ENCODE measurements around the gene MCCD1. TPM values are rescaled to one million over a fixed set of nuclear protein-coding genes. Genes with fewer than 3 reads are reported as not detected.
A peak's percentile ranks its signal among the peaks of the same experiment; 100 is the strongest.
"Not testable (repeated sequence)": the region's sequence is repeated elsewhere in the genome, so short reads cannot be mapped to it uniquely, and the experiment has no call there.

Gene MCCD1
- total RNA-seq, 2 experiments from 2014 or later = not detected

GRCh38 chr6:31489086-31489485 lies 39.7 kb upstream of the MCCD1 start:
- POLR2A ChIA-PET = interaction anchor here (0.6 to 1.2 kb wide), 2 partner anchors 10 to 52 kb away, joined by 3 read pairs; partner anchors contain the start of gene DDX39B
- Mint-ChIP-seq H3K27ac (no peak overlapping the region), H3K27me3 (no peaks in the 10 kb centered on the region), H3K4me3 (no peak overlapping the region), H3K4me1 (ENCODE audit: low read depth) (peaks cover 14% of the 10 kb centered on the region), H3K9me3 (no peaks in the 10 kb centered on the region), H3K36me3 (ENCODE audit: low read depth) (no peaks in the 10 kb centered on the region)
- CTCF ChIA-PET = no interaction called here
- H3K36me3 ChIP-seq (ENCODE audit: insufficient read depth, low read length) = no peaks in the 10 kb centered on the region
- no peaks in the 10 kb centered on the region for H3K9me3 ChIP-seq (ENCODE audit: control insufficient read depth in 1 of 2, insufficient read depth in 1 of 2, low read length in 2 of 2)
- intact Hi-C loops (cut with DNase I, micrococcal nuclease) = no loop called here
- H3K27me3 ChIP-seq (ENCODE audit: control insufficient read depth in 1 of 2, insufficient read depth in 2 of 2, low read length in 2 of 2) = no peaks in the 10 kb centered on the region
- H3K27ac ChIP-seq (ENCODE audit: low read depth in 1 of 2, low read length in 2 of 2) = no peak overlapping the region
- no peak for TF ChIP-seq CTCF (IDR thresholded peaks at IDR 0.05)
- no peak for ATAC-seq (ENCODE audit: poor library complexity)
- DNase-seq = no peak
- no peak overlapping the region for H3K4me3 ChIP-seq (ENCODE audit: low read length)
- peaks cover 28% of the 10 kb centered on the region for H3K4me1 ChIP-seq (ENCODE audit: insufficient read depth, low read length)

- Histone ChIP-seq H3K36me3 (ENCODE audit: insufficient read depth, low read length) (no peaks in the 10 kb centered on the region), H3K4me1 (ENCODE audit: insufficient read depth, low read length) (peaks cover 35% of the 10 kb centered on the region), H3K4me3 (ENCODE audit: low read length) (no peak overlapping the region), H3K9me3 (ENCODE audit: control insufficient read depth in 1 of 2, insufficient read depth in 1 of 2, low read length in 2 of 2) (no peaks in the 10 kb centered on the region), H3K27me3 (ENCODE audit: control insufficient read depth in 1 of 2, insufficient read depth in 2 of 2, low read length in 2 of 2) (no peaks in the 10 kb centered on the region), H3K27ac (ENCODE audit: low read depth in 1 of 2, low read length in 2 of 2) (no peak overlapping the region)
- Mint-ChIP-seq H3K27ac (no peak overlapping the region), H3K9me3 (no peaks in the 10 kb centered on the region), H3K4me1 (ENCODE audit: low read depth) (peaks cover 25% of the 10 kb centered on the region), H3K27me3 (no peaks in the 10 kb centered on the region), H3K36me3 (ENCODE audit: low read depth) (no peaks in the 10 kb centered on the region), H3K4me3 (no peak overlapping the region)
- intact Hi-C loops (cut with DNase I, micrococcal nuclease) = no loop called here
- CTCF ChIA-PET = no interaction called here
- POLR2A ChIA-PET = interaction anchor here (0.6 to 1.2 kb wide), 2 partner anchors 51 to 149 kb away, joined by 3 read pairs; partner anchors contain the start of gene DDX39B
- no peak for TF ChIP-seq CTCF (IDR thresholded peaks at IDR 0.05)
- ATAC-seq (ENCODE audit: poor library complexity) (no peak), DNase-seq (no peak)
These were observed 38.5 kb upstream of the MCCD1 start for GRCh38 chr6:31490115-31490873.

- not testable (repeated sequence) for H3K27me3 ChIP-seq (ENCODE audit: control insufficient read depth in 1 of 2, insufficient read depth in 2 of 2, low read length in 2 of 2); H3K36me3 ChIP-seq (ENCODE audit: insufficient read depth, low read length); H3K27me3 Mint-ChIP-seq; H3K9me3 Mint-ChIP-seq; ATAC-seq (ENCODE audit: poor library complexity); H3K9me3 ChIP-seq (ENCODE audit: control insufficient read depth in 1 of 2, insufficient read depth in 1 of 2, low read length in 2 of 2); DNase-seq; H3K36me3 Mint-ChIP-seq (ENCODE audit: low read depth)
- peak overlapping the region; percentile 58 for H3K4me3 Mint-ChIP-seq
- H3K4me1 Mint-ChIP-seq (ENCODE audit: low read depth) = peaks cover 52% of the 10 kb centered on the region
- ChIA-PET POLR2A (interaction anchor here (5.2 kb wide), 1 partner anchor 48 kb away, joined by 88 read pairs; the partner anchor contains the start of gene DDX39B), CTCF (interaction anchor here (0.8 to 3.4 kb wide), 10 partner anchors 36 to 244 kb away, joined by 3 to 30 read pairs (median 6); partner anchors contain the start of genes ATP6V1G2, DDX39B and NFKBIL1)
- H3K4me1 ChIP-seq (ENCODE audit: insufficient read depth, low read length) = peaks cover 63% of the 10 kb centered on the region
- peak overlapping the region in 1 of 2 donors; percentile 65 for H3K27ac ChIP-seq (ENCODE audit: low read depth in 1 of 2, low read length in 2 of 2)
- intact Hi-C loops (cut with DNase I, micrococcal nuclease) = loop anchor here in 1 of 2 experiments (1.0 kb wide), 1 partner anchor 105 kb away; no protein-coding TSS in a partner anchor
- peak overlapping the region; percentile 83 for H3K27ac Mint-ChIP-seq
- H3K4me3 ChIP-seq (ENCODE audit: low read length) = peak overlapping the region; percentile 88
These were observed 35.2 kb upstream of the MCCD1 start for GRCh38 chr6:31493550-31493874.

Measured in CD4-positive, alpha-beta T cell (primary cell).